Fibroblast of lung (primary cell): ENCODE data around the gene WWP2. TPM values are rescaled to one million over a fixed set of nuclear protein-coding genes. Genes with fewer than 3 reads are reported as not detected.

ENCODE experiments used
- DNase-seq, 2 donors: peaks; one replicate each; pipeline versions ENCODE4 v3.0.0 to v3.0.0-alpha.2; 2010; ENCODE audit warnings: low read depth in 2 of 2
- H2AFZ ChIP-seq: 2 replicates; pipeline ENCODE4 v1.5.1; 2012; ENCODE audit warnings: low read length, control low read depth, inconsistent platforms
- H3K27ac ChIP-seq: 2 replicates; pipeline ENCODE4 v1.5.1; 2011; ENCODE audit warnings: low read length, control low read depth; ENCODE audit not compliant: insufficient read depth
- H3K27me3 ChIP-seq: 2 replicates; pipeline ENCODE4 v1.5.1; 2011; ENCODE audit warnings: mild to moderate bottlenecking, low read length; ENCODE audit not compliant: control insufficient read depth, insufficient read depth
- H3K36me3 ChIP-seq: 2 replicates; pipeline ENCODE4 v1.5.1; 2011; ENCODE audit warnings: low read length; ENCODE audit not compliant: control insufficient read depth, insufficient read depth
- H3K4me1 ChIP-seq: 2 replicates; pipeline ENCODE4 v1.5.1; 2011; ENCODE audit warnings: low read length; ENCODE audit not compliant: control insufficient read depth, insufficient read depth; ENCODE audit errors: extremely low read depth
- H3K4me2 ChIP-seq: 2 replicates; pipeline ENCODE4 v1.5.1; 2011; ENCODE audit warnings: low read length, control low read depth; ENCODE audit not compliant: insufficient read depth; ENCODE audit errors: extremely low read depth
- H3K4me3 ChIP-seq, 4 experiments: fragments of 200-600 bp in 1 of 4; sonication (generic) in 1 of 4; replicated peaks in 1 of 4; 2 replicates each; pipeline ENCODE4 v1.5.1; 2011 to 2016; ENCODE audit warnings: low read length in 4 of 4, low read depth in 3 of 4, mild to moderate bottlenecking in 3 of 4, control low read depth in 2 of 4, inconsistent platforms in 1 of 4, mixed read lengths in 1 of 4; ENCODE audit not compliant: insufficient read depth in 1 of 4; ENCODE audit errors: control extremely low read depth in 1 of 4
- H3K79me2 ChIP-seq: 2 replicates; pipeline ENCODE4 v1.5.1; 2012; ENCODE audit warnings: mild to moderate bottlenecking, low read length, inconsistent platforms; ENCODE audit not compliant: control insufficient read depth, insufficient read depth
- H3K9ac ChIP-seq: 2 replicates; pipeline ENCODE4 v1.5.1; 2011; ENCODE audit warnings: mild to moderate bottlenecking, low read length, control low read depth; ENCODE audit not compliant: insufficient read depth
- H3K9me3 ChIP-seq: 2 replicates; pipeline ENCODE4 v1.5.1; 2012; ENCODE audit warnings: low read depth, low read length; ENCODE audit not compliant: control insufficient read depth, insufficient read depth
- H4K20me1 ChIP-seq: 2 replicates; pipeline ENCODE4 v1.5.1; 2011; ENCODE audit warnings: low read length; ENCODE audit not compliant: control insufficient read depth, insufficient read depth; ENCODE audit errors: extremely low read depth
- EZH2 ChIP-seq: IDR thresholded peaks from 2 replicates; pipeline ENCODE4 v1.5.1; 2012; ENCODE audit warnings: low read length, control low read depth, mild to moderate bottlenecking; ENCODE audit errors: missing control alignments
- polyA plus RNA-seq, 2 donors: library from polyadenylated mRNA; depleted of rRNA in 1 of 2; stranded (reverse) in 1 of 2; unstranded in 1 of 2; fragments of >200 nt; gene quantifications; 2 replicates each; pipeline ENCODE4 v1.2.1, GENCODE V29; 2011 to 2012; ENCODE audit warnings: missing spikeins in 1 of 2
- total RNA-seq: library from RNA; depleted of rRNA; stranded (reverse); fragments of >200 nt; gene quantifications from 2 replicates; pipeline ENCODE4 v1.2.1, GENCODE V29; 2014
- TF ChIP-seq, protein P1 (sequence below), 2 donors: IDR thresholded peaks in 1 of 2; conservative IDR thresholded peaks in 1 of 2; 1 replicate in 1 of 2; 2 replicates in 1 of 2; pipeline ENCODE4 v1.5.1; 2011 to 2012; ENCODE audit warnings: low read length in 2 of 2, control low read depth in 1 of 2, inconsistent platforms in 1 of 2, low read depth in 1 of 2, mild to moderate bottlenecking in 1 of 2

WWP2 gene
- total and polyA plus RNA-seq, 2 donors (not counting 1 experiment from before 2014, with no cell fraction given), result 16.3 to 28.5 TPM

DNA sequence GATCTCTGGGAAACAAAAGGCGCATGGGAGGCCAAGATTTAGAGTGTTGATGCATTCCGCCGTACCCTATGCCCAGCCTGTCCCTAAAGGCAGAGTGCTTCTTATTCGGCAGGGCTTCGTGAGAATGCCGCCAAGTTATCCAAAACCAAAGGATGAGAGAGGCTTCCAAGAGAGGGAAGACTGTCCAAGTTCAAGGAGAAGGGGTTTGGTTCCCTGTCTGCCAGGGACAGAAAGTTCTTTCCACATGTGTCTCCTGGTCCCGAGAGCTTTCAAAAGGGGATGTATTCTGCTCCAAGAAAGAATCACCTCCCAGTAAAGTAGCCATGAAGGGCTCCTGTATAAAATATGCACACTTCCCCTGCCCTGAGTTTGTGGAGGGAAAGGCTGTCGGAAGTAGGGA is 146.9 kb downstream of the WWP2 start:
- Histone ChIP-seq H3K79me2 (no peaks in the 10 kb centered on the region), H2AFZ (no peak overlapping the region), H3K36me3 (no peaks in the 10 kb centered on the region), H3K4me3 (no peak overlapping the region), H3K4me1 (peaks cover 11% of the 10 kb centered on the region), H3K9ac (no peak overlapping the region), H3K27me3 (no peaks in the 10 kb centered on the region), H3K9me3 (no peaks in the 10 kb centered on the region), H4K20me1 (no peaks in the 10 kb centered on the region), H3K27ac (no peak overlapping the region), H3K4me2 (no peak overlapping the region)
- no peak for TF ChIP-seq EZH2
- TF ChIP-seq, protein P1, sequence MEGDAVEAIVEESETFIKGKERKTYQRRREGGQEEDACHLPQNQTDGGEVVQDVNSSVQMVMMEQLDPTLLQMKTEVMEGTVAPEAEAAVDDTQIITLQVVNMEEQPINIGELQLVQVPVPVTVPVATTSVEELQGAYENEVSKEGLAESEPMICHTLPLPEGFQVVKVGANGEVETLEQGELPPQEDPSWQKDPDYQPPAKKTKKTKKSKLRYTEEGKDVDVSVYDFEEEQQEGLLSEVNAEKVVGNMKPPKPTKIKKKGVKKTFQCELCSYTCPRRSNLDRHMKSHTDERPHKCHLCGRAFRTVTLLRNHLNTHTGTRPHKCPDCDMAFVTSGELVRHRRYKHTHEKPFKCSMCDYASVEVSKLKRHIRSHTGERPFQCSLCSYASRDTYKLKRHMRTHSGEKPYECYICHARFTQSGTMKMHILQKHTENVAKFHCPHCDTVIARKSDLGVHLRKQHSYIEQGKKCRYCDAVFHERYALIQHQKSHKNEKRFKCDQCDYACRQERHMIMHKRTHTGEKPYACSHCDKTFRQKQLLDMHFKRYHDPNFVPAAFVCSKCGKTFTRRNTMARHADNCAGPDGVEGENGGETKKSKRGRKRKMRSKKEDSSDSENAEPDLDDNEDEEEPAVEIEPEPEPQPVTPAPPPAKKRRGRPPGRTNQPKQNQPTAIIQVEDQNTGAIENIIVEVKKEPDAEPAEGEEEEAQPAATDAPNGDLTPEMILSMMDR (conservative IDR thresholded peaks at IDR 0.05 in 1 of 2, IDR thresholded peaks at IDR 0.05 in 1 of 2; ENCODE audit: low read depth in 1 of 2, low read length in 2 of 2), result no peak
- DNase-seq, result no peak

DNA sequence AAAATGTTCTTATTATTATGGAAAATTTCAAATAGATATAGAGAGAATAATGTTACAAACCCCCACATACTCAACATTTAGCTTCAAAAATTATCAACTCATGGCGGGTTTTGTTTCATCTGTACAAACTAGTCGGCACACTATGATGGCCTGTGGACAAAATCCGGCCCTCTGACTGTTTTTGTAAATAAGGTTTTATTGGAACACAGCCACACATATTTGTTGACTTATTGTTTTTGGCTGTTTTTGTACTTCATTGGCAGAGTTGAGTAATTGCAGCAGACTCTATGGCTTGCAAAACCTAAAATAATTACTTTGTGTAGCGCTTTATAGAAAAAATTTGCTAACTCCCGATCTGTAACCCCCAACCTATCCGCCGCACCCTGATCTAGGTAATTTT is 147.6 kb downstream of the WWP2 start:
- Histone ChIP-seq H3K36me3 (no peaks in the 10 kb centered on the region), H3K79me2 (no peaks in the 10 kb centered on the region), H3K27ac (no peak overlapping the region), H3K4me3 (no peak overlapping the region), H4K20me1 (no peaks in the 10 kb centered on the region), H3K9me3 (no peaks in the 10 kb centered on the region), H3K4me2 (no peak overlapping the region), H3K27me3 (no peaks in the 10 kb centered on the region), H3K4me1 (peaks cover 11% of the 10 kb centered on the region), H3K9ac (no peak overlapping the region), H2AFZ (no peak overlapping the region)
- DNase-seq, result no peak
- TF ChIP-seq, protein P1 (conservative IDR thresholded peaks at IDR 0.05 in 1 of 2, IDR thresholded peaks at IDR 0.05 in 1 of 2; ENCODE audit: low read depth in 1 of 2, low read length in 2 of 2), result no peak
- no peak for TF ChIP-seq EZH2

DNA sequence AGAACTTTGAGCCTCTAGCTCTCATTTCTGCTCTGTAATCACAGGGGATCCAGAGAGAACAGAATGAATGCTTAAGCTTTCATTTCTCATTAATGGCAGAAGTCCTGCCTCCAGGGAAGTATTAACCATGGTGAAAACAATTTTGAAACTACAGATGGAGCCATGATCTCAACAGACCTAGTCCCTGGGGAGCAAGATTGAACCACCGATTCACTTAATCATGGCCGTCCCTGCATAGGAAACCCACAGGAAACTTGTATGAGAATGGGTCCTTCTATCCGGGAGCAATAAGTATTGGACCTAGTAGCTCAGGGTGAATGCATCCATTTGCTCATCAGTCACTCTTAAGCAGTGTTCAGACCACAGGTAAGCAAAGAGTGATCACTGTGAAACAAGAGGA is 148.8 kb downstream of the WWP2 start:
- no peak for TF ChIP-seq EZH2
- TF ChIP-seq, protein P1 (conservative IDR thresholded peaks at IDR 0.05 in 1 of 2, IDR thresholded peaks at IDR 0.05 in 1 of 2; ENCODE audit: low read depth in 1 of 2, low read length in 2 of 2), result no peak
- no peaks in the 10 kb centered on the region for H3K79me2 ChIP-seq
- H4K20me1 ChIP-seq, result no peaks in the 10 kb centered on the region
- no peak overlapping the region for H3K27ac ChIP-seq
- H2AFZ ChIP-seq, result no peak overlapping the region
- H3K4me3 ChIP-seq, result no peak overlapping the region
- no peak overlapping the region for H3K4me2 ChIP-seq
- no peak overlapping the region for H3K9ac ChIP-seq
- no peak for DNase-seq
- no peaks in the 10 kb centered on the region for H3K27me3 ChIP-seq
- H3K36me3 ChIP-seq, result no peaks in the 10 kb centered on the region
- H3K4me1 ChIP-seq, result peaks cover 11% of the 10 kb centered on the region
- no peaks in the 10 kb centered on the region for H3K9me3 ChIP-seq
